ENCODE measurements around the gene BCAS4.

Gene BCAS4

GRCh38 chr20:50857348-50857747 lies 62.5 kb downstream of the BCAS4 start:
- no peak for DNase-seq

GRCh38 chr20:50858525-50858924 lies 63.7 kb downstream of the BCAS4 start:
- no peak for DNase-seq

GRCh38 chr20:50859161-50859560 lies 64.3 kb downstream of the BCAS4 start:
- DNase-seq = no peak

GRCh38 chr20:50861012-50861411 lies 66.2 kb downstream of the BCAS4 start:
- DNase-seq = no peak

GRCh38 chr20:50862546-50862945 lies 67.7 kb downstream of the BCAS4 start:
- no peak for DNase-seq

- no peak for DNase-seq
These were observed 70.3 kb downstream of the BCAS4 start for GRCh38 chr20:50865114-50865513.

GRCh38 chr20:50865591-50865990 lies 70.7 kb downstream of the BCAS4 start:
- DNase-seq = no peak

- DNase-seq = no peak
These were observed 71.3 kb downstream of the BCAS4 start for GRCh38 chr20:50866036-50866685.

- DNase-seq = no peak
These were observed 72.0 kb downstream of the BCAS4 start for GRCh38 chr20:50866831-50867230.

GRCh38 chr20:50867805-50868204 lies 72.9 kb downstream of the BCAS4 start:
- no peak for DNase-seq

GRCh38 chr20:50868509-50869495 lies 73.9 kb downstream of the BCAS4 start:
- DNase-seq = no peak

- DNase-seq = no peak
These were observed 75.8 kb downstream of the BCAS4 start for GRCh38 chr20:50870561-50871161.

GRCh38 chr20:50872560-50873425 lies 77.9 kb downstream of the BCAS4 start:
- DNase-seq = no peak

GRCh38 chr20:50873585-50873984 lies 78.7 kb downstream of the BCAS4 start:
- no peak for DNase-seq

- DNase-seq = no peak
These were observed 79.4 kb downstream of the BCAS4 start for GRCh38 chr20:50874111-50874757.

GRCh38 chr20:50874758-50875665 lies 80.2 kb downstream of the BCAS4 start:
- DNase-seq = no peak

GRCh38 chr20:50876063-50876685 lies 81.3 kb downstream of the BCAS4 start:
- DNase-seq = no peak

- no peak for DNase-seq
These were observed 82.0 kb downstream of the BCAS4 start for GRCh38 chr20:50876816-50877215.

- no peak for DNase-seq
These were observed 82.4 kb downstream of the BCAS4 start for GRCh38 chr20:50877232-50877743.

Measured in NCI-H2107 (cell line).